ENCODE measurements around the gene ECPAS.
"Not testable (repeated sequence)": the region's sequence is repeated elsewhere in the genome, so short reads cannot be mapped to it uniquely, and the experiment has no call there.

Gene ECPAS

GRCh38 chr9:111411266-111411665 is 72.9 kb downstream of the ECPAS start:
- Mint-ChIP-seq H3K27me3 (no peaks in the 10 kb centered on the region), H3K4me1 (ENCODE audit: low read depth) (no peaks in the 10 kb centered on the region), H3K36me3 (peaks cover 36% of the 10 kb centered on the region), H3K27ac (no peak overlapping the region), H3K9me3 (ENCODE audit: low read depth) (peaks cover under 1% of the 10 kb centered on the region), H3K4me3 (no peak overlapping the region)

- Mint-ChIP-seq H3K27ac (no peak overlapping the region), H3K36me3 (peaks cover 59% of the 10 kb centered on the region), H3K4me1 (ENCODE audit: low read depth) (peaks cover 2% of the 10 kb centered on the region), H3K9me3 (ENCODE audit: low read depth) (peaks cover 21% of the 10 kb centered on the region), H3K4me3 (no peak overlapping the region), H3K27me3 (no peaks in the 10 kb centered on the region)
Measured at GRCh38 chr9:111407813-111408212, 76.4 kb downstream of the ECPAS start.

GRCh38 chr9:111405701-111406100 is 78.5 kb downstream of the ECPAS start:
- Mint-ChIP-seq H3K4me3 (no peak overlapping the region), H3K9me3 (ENCODE audit: low read depth) (peaks cover 33% of the 10 kb centered on the region), H3K36me3 (peaks cover 69% of the 10 kb centered on the region), H3K27me3 (no peaks in the 10 kb centered on the region), H3K27ac (no peak overlapping the region), H3K4me1 (ENCODE audit: low read depth) (peaks cover 2% of the 10 kb centered on the region)

- peaks cover 62% of the 10 kb centered on the region for H3K36me3 Mint-ChIP-seq
- H3K4me3 Mint-ChIP-seq; H3K4me1 Mint-ChIP-seq (ENCODE audit: low read depth); H3K27me3 Mint-ChIP-seq; H3K27ac Mint-ChIP-seq: not testable (repeated sequence)
- H3K9me3 Mint-ChIP-seq (ENCODE audit: low read depth), result peaks cover 38% of the 10 kb centered on the region
Measured at GRCh38 chr9:111401486-111401885, 82.7 kb downstream of the ECPAS start.

- Mint-ChIP-seq H3K36me3 (peaks cover 57% of the 10 kb centered on the region), H3K4me1 (ENCODE audit: low read depth) (peaks cover 2% of the 10 kb centered on the region), H3K9me3 (ENCODE audit: low read depth) (peaks cover 30% of the 10 kb centered on the region), H3K27me3 (no peaks in the 10 kb centered on the region), H3K4me3 (no peak overlapping the region), H3K27ac (no peak overlapping the region)
Measured at GRCh38 chr9:111400564-111400898, 83.7 kb downstream of the ECPAS start.

- peaks cover 56% of the 10 kb centered on the region for H3K36me3 Mint-ChIP-seq
- H3K27me3 Mint-ChIP-seq, result no peaks in the 10 kb centered on the region
- H3K27ac Mint-ChIP-seq, result no peak overlapping the region
- H3K4me3 Mint-ChIP-seq, result no peak overlapping the region
- peaks cover 2% of the 10 kb centered on the region for H3K4me1 Mint-ChIP-seq (ENCODE audit: low read depth)
- H3K9me3 Mint-ChIP-seq (ENCODE audit: low read depth), result peaks cover 24% of the 10 kb centered on the region
Measured at GRCh38 chr9:111399772-111400563, 84.2 kb downstream of the ECPAS start.

GRCh38 chr9:111399211-111399739 is 84.9 kb downstream of the ECPAS start:
- peaks cover 17% of the 10 kb centered on the region for H3K9me3 Mint-ChIP-seq (ENCODE audit: low read depth)
- H3K36me3 Mint-ChIP-seq, result peaks cover 54% of the 10 kb centered on the region
- no peak overlapping the region for H3K4me3 Mint-ChIP-seq
- no peaks in the 10 kb centered on the region for H3K4me1 Mint-ChIP-seq (ENCODE audit: low read depth)
- no peaks in the 10 kb centered on the region for H3K27me3 Mint-ChIP-seq
- H3K27ac Mint-ChIP-seq, result no peak overlapping the region

GRCh38 chr9:111393971-111394370 is 90.2 kb downstream of the ECPAS start:
- Mint-ChIP-seq H3K27me3 (no peaks in the 10 kb centered on the region), H3K36me3 (peaks cover 42% of the 10 kb centered on the region), H3K27ac (no peak overlapping the region), H3K4me3 (no peak overlapping the region), H3K9me3 (ENCODE audit: low read depth) (no peaks in the 10 kb centered on the region), H3K4me1 (ENCODE audit: low read depth) (no peaks in the 10 kb centered on the region)

GRCh38 chr9:111389406-111389805 is 94.8 kb downstream of the ECPAS start:
- Mint-ChIP-seq H3K27me3 (no peaks in the 10 kb centered on the region), H3K27ac (no peak overlapping the region), H3K36me3 (peaks cover 33% of the 10 kb centered on the region), H3K9me3 (ENCODE audit: low read depth) (no peaks in the 10 kb centered on the region), H3K4me1 (ENCODE audit: low read depth) (no peaks in the 10 kb centered on the region), H3K4me3 (no peak overlapping the region)

- H3K9me3 Mint-ChIP-seq (ENCODE audit: low read depth), result no peaks in the 10 kb centered on the region
- no peaks in the 10 kb centered on the region for H3K27me3 Mint-ChIP-seq
- no peak overlapping the region for H3K4me3 Mint-ChIP-seq
- no peak overlapping the region for H3K27ac Mint-ChIP-seq
- H3K36me3 Mint-ChIP-seq, result peaks cover 28% of the 10 kb centered on the region
- no peaks in the 10 kb centered on the region for H3K4me1 Mint-ChIP-seq (ENCODE audit: low read depth)
Measured at GRCh38 chr9:111386386-111386785, 97.8 kb downstream of the ECPAS start.

GRCh38 chr9:111381006-111381405 is 103.2 kb downstream of the ECPAS start:
- Mint-ChIP-seq H3K27ac (no peak overlapping the region), H3K27me3 (no peaks in the 10 kb centered on the region), H3K4me3 (no peak overlapping the region), H3K9me3 (ENCODE audit: low read depth) (no peaks in the 10 kb centered on the region), H3K4me1 (ENCODE audit: low read depth) (no peaks in the 10 kb centered on the region), H3K36me3 (peaks cover 36% of the 10 kb centered on the region)

- no peaks in the 10 kb centered on the region for H3K4me1 Mint-ChIP-seq (ENCODE audit: low read depth)
- no peak overlapping the region for H3K4me3 Mint-ChIP-seq
- H3K9me3 Mint-ChIP-seq (ENCODE audit: low read depth), result no peaks in the 10 kb centered on the region
- peaks cover 42% of the 10 kb centered on the region for H3K36me3 Mint-ChIP-seq
- no peak overlapping the region for H3K27ac Mint-ChIP-seq
- no peaks in the 10 kb centered on the region for H3K27me3 Mint-ChIP-seq
Measured at GRCh38 chr9:111375817-111376564, 108.2 kb downstream of the ECPAS start.

- Mint-ChIP-seq H3K36me3 (peaks cover 46% of the 10 kb centered on the region), H3K4me1 (ENCODE audit: low read depth) (no peaks in the 10 kb centered on the region), H3K4me3 (no peak overlapping the region), H3K27me3 (no peaks in the 10 kb centered on the region), H3K27ac (no peak overlapping the region), H3K9me3 (ENCODE audit: low read depth) (no peaks in the 10 kb centered on the region)
Measured at GRCh38 chr9:111375062-111375461, 109.1 kb downstream of the ECPAS start.

GRCh38 chr9:111372297-111372696 is 111.9 kb downstream of the ECPAS start:
- Mint-ChIP-seq H3K27me3 (no peaks in the 10 kb centered on the region), H3K4me1 (ENCODE audit: low read depth) (no peaks in the 10 kb centered on the region), H3K27ac (no peak overlapping the region), H3K9me3 (ENCODE audit: low read depth) (no peaks in the 10 kb centered on the region), H3K4me3 (no peak overlapping the region), H3K36me3 (peaks cover 49% of the 10 kb centered on the region)

GRCh38 chr9:111366978-111367377 is 117.2 kb downstream of the ECPAS start:
- Mint-ChIP-seq H3K36me3 (peaks cover 48% of the 10 kb centered on the region), H3K27me3 (no peaks in the 10 kb centered on the region), H3K27ac (no peak overlapping the region), H3K4me1 (ENCODE audit: low read depth) (no peaks in the 10 kb centered on the region), H3K9me3 (ENCODE audit: low read depth) (no peaks in the 10 kb centered on the region), H3K4me3 (no peak overlapping the region)
